Measurements from ENCODE around the gene PAFAH1B1. TPM values are rescaled to one million over a fixed set of nuclear protein-coding genes. Genes with fewer than 3 reads are reported as not detected.
"Not testable (repeated sequence)": the region's sequence is repeated elsewhere in the genome, so short reads cannot be mapped to it uniquely, and the experiment has no call there.

The PAFAH1B1 gene
- total RNA-seq, 1 donor from 2014 or later = 109 TPM

- Histone ChIP-seq H3K4me3 (ENCODE audit: low read depth, low read length) (no peak overlapping the region), H3K27me3 (ENCODE audit: control insufficient read depth, insufficient read depth, low read length) (no peaks in the 10 kb centered on the region), H3K36me3 (ENCODE audit: control insufficient read depth, insufficient read depth, low read length) (peaks cover 3% of the 10 kb centered on the region)
- no peak for TF ChIP-seq CTCF (IDR thresholded peaks at IDR 0.05; ENCODE audit: insufficient read depth, low read length, severe bottlenecking)
- DNase-seq (ENCODE audit: low read depth) (no peak), FAIRE-seq (no peak)
Observed at GRCh38 chr17:2636169-2636930, 42.9 kb downstream of the PAFAH1B1 start.

GRCh38 chr17:2637422-2637821 is 44.0 kb downstream of the PAFAH1B1 start:
- Histone ChIP-seq H3K27me3 (ENCODE audit: control insufficient read depth, insufficient read depth, low read length) (no peaks in the 10 kb centered on the region), H3K36me3 (ENCODE audit: control insufficient read depth, insufficient read depth, low read length) (peaks cover 4% of the 10 kb centered on the region), H3K4me3 (ENCODE audit: low read depth, low read length) (no peak overlapping the region)
- DNase-seq (ENCODE audit: low read depth) (no peak), FAIRE-seq (no peak)
- no peak for TF ChIP-seq CTCF (IDR thresholded peaks at IDR 0.05; ENCODE audit: insufficient read depth, low read length, severe bottlenecking)

GRCh38 chr17:2644971-2645370 is 51.5 kb downstream of the PAFAH1B1 start:
- Histone ChIP-seq H3K36me3 (ENCODE audit: control insufficient read depth, insufficient read depth, low read length) (peaks cover 4% of the 10 kb centered on the region), H3K4me3 (ENCODE audit: low read depth, low read length) (no peak overlapping the region), H3K27me3 (ENCODE audit: control insufficient read depth, insufficient read depth, low read length) (no peaks in the 10 kb centered on the region)
- no peak for FAIRE-seq
- TF ChIP-seq CTCF (IDR thresholded peaks at IDR 0.05; ENCODE audit: insufficient read depth, low read length, severe bottlenecking) = no peak
- DNase-seq (ENCODE audit: low read depth) = no peak

GRCh38 chr17:2647957-2648356 is 54.5 kb downstream of the PAFAH1B1 start:
- no peaks in the 10 kb centered on the region for H3K27me3 ChIP-seq (ENCODE audit: control insufficient read depth, insufficient read depth, low read length)
- H3K36me3 ChIP-seq (ENCODE audit: control insufficient read depth, insufficient read depth, low read length) = peaks cover 3% of the 10 kb centered on the region
- no peak overlapping the region for H3K4me3 ChIP-seq (ENCODE audit: low read depth, low read length)
- no peak for FAIRE-seq
- DNase-seq (ENCODE audit: low read depth) = no peak
- no peak for TF ChIP-seq CTCF (IDR thresholded peaks at IDR 0.05; ENCODE audit: insufficient read depth, low read length, severe bottlenecking)

- peaks cover 1% of the 10 kb centered on the region for H3K36me3 ChIP-seq (ENCODE audit: control insufficient read depth, insufficient read depth, low read length)
- no peak overlapping the region for H3K4me3 ChIP-seq (ENCODE audit: low read depth, low read length)
- DNase-seq (ENCODE audit: low read depth) (no peak), FAIRE-seq (no peak)
- no peak for TF ChIP-seq CTCF (IDR thresholded peaks at IDR 0.05; ENCODE audit: insufficient read depth, low read length, severe bottlenecking)
- no peaks in the 10 kb centered on the region for H3K27me3 ChIP-seq (ENCODE audit: control insufficient read depth, insufficient read depth, low read length)
Observed at GRCh38 chr17:2649191-2649590, 55.7 kb downstream of the PAFAH1B1 start.

GRCh38 chr17:2652911-2653310 is 59.5 kb downstream of the PAFAH1B1 start:
- FAIRE-seq; H3K36me3 ChIP-seq (ENCODE audit: control insufficient read depth, insufficient read depth, low read length); DNase-seq (ENCODE audit: low read depth); H3K27me3 ChIP-seq (ENCODE audit: control insufficient read depth, insufficient read depth, low read length); H3K4me3 ChIP-seq (ENCODE audit: low read depth, low read length): not testable (repeated sequence)
